Measurements from ENCODE around the gene PDE4B. TPM values are rescaled to one million over a fixed set of nuclear protein-coding genes. Genes with fewer than 3 reads are reported as not detected.

Gene PDE4B
- total and polyA plus RNA-seq, 10 of the 15 experiments (the other 5 are each of a cell fraction or from before 2014, with no cell fraction given) = 3.0 to 13.2 (median 5.7) TPM

GRCh38 chr1:66350001-66350547 lies 557.4 kb downstream of the PDE4B start (continued):
- no peak for TF ChIP-seq NFYA (IDR thresholded peaks at IDR 0.05; ENCODE audit: borderline replicate concordance, low read depth, low read length)
- TF ChIP-seq ZNF24 (IDR thresholded peaks at IDR 0.05) = 0 out of 2 replicates have a peak, but pooled peaks have one; percentile 17
- peak; percentile 74; the same call in 1 of the 2 replicates for TF ChIP-seq ZNF217 (IDR thresholded peaks at IDR 0.05)
- TF ChIP-seq MYB (IDR thresholded peaks at IDR 0.05; ENCODE audit: borderline replicate concordance, low read depth, low read length) = peak; percentile 91
- TF ChIP-seq RELA (IDR thresholded peaks at IDR 0.05; ENCODE audit: borderline replicate concordance, partially characterized antibody) = peak; percentile 62
- TF ChIP-seq CHD1 (IDR thresholded peaks at IDR 0.05; ENCODE audit: low read depth, low read length) = no peak
- no peak for TF ChIP-seq RAD21 (IDR thresholded peaks at IDR 0.05; ENCODE audit: insufficient read depth, low read depth, low read length)
- no peak for TF ChIP-seq BCL3 (IDR thresholded peaks at IDR 0.05; ENCODE audit: borderline replicate concordance, insufficient read depth, low read depth, low read length, poor library complexity, severe bottlenecking)
- peak; percentile 36 to 60; a peak in 2 of 4 replicates for TF ChIP-seq BHLHE40 (IDR thresholded peaks at IDR 0.05; ENCODE audit: borderline replicate concordance in 1 of 2, low read depth in 2 of 2, low read length in 1 of 2)
- TF ChIP-seq HDAC6 (IDR thresholded peaks at IDR 0.05; ENCODE audit: unreplicated experiment) = no peak
- TF ChIP-seq E2F8 (IDR thresholded peaks at IDR 0.05; ENCODE audit: low read depth, partially characterized antibody) = peak; percentile 87
- peak; percentile 87 for TF ChIP-seq BMI1 (IDR thresholded peaks at IDR 0.05; ENCODE audit: borderline replicate concordance)
- peak; percentile 99 for TF ChIP-seq RELB (IDR thresholded peaks at IDR 0.05; ENCODE audit: low read depth)
- TF ChIP-seq POLR2AphosphoS5 (IDR thresholded peaks at IDR 0.05; ENCODE audit: low read length) = peak; percentile 36; the same call in 1 of the 2 replicates
- no peak for TF ChIP-seq HCFC1 (IDR thresholded peaks at IDR 0.05; ENCODE audit: low read length)
- no peak for TF ChIP-seq YBX1 (IDR thresholded peaks at IDR 0.05)
- no peak for TF ChIP-seq HDAC2 (IDR thresholded peaks at IDR 0.05)
- no peak for TF ChIP-seq SUPT20H (IDR thresholded peaks at IDR 0.05; ENCODE audit: borderline replicate concordance, control insufficient read depth, low read depth, low read length)
- no peak for TF ChIP-seq SRF (IDR thresholded peaks at IDR 0.05; ENCODE audit: low read depth in 2 of 2, low read length in 2 of 2)
- TF ChIP-seq CREB1 (IDR thresholded peaks at IDR 0.05; ENCODE audit: low read depth) = peak; percentile 68
- TF ChIP-seq KAT2A (conservative IDR thresholded peaks at IDR 0.05; ENCODE audit: control insufficient read depth, low read depth, low read length) = no peak

Data from GM12878 (cell line).